ENCODE results near the gene HTATIP2.
"Not testable (repeated sequence)": the region's sequence is repeated elsewhere in the genome, so short reads cannot be mapped to it uniquely, and the experiment has no call there.

HTATIP2 gene

GRCh38 chr11:20372081-20372626, 8.6 kb downstream of the HTATIP2 start:
- DNase-seq: no peak

- DNase-seq: no peak
These were observed 9.6 kb downstream of the HTATIP2 start for GRCh38 chr11:20373147-20373546.

GRCh38 chr11:20373568-20374209, 10.2 kb downstream of the HTATIP2 start:
- no peak for DNase-seq

- no peak for DNase-seq
These were observed 11.3 kb downstream of the HTATIP2 start for GRCh38 chr11:20374741-20375300.

- DNase-seq: no peak
These were observed 12.7 kb downstream of the HTATIP2 start for GRCh38 chr11:20376162-20376730.

GRCh38 chr11:20385996-20386395, 22.5 kb downstream of the HTATIP2 start:
- not testable (repeated sequence) for DNase-seq

- peak; percentile 76 for DNase-seq
These were observed 24.0 kb downstream of the HTATIP2 start, which contains the start of gene PRMT3 for GRCh38 chr11:20387261-20388095. TSS of gene PRMT3 (plus strand) at chr11:20387716. CDS start at chr11:20387747, 31 bp downstream.

GRCh38 chr11:20388096-20389055, 24.9 kb downstream of the HTATIP2 start:
- DNase-seq: no peak

GRCh38 chr11:20397281-20397680, 33.8 kb downstream of the HTATIP2 start:
- DNase-seq: no peak

- DNase-seq: no peak
These were observed 36.0 kb downstream of the HTATIP2 start for GRCh38 chr11:20399498-20399897.

- no peak for DNase-seq
These were observed 39.5 kb downstream of the HTATIP2 start for GRCh38 chr11:20403059-20403458.

GRCh38 chr11:20406484-20406883, 43.0 kb downstream of the HTATIP2 start:
- no peak for DNase-seq

- DNase-seq: no peak
These were observed 43.8 kb downstream of the HTATIP2 start for GRCh38 chr11:20407344-20407743.

GRCh38 chr11:20415432-20415831, 51.9 kb downstream of the HTATIP2 start:
- no peak for DNase-seq

GRCh38 chr11:20417771-20418170, 54.3 kb downstream of the HTATIP2 start:
- no peak for DNase-seq

- no peak for DNase-seq
These were observed 58.4 kb downstream of the HTATIP2 start for GRCh38 chr11:20421946-20422345.

GRCh38 chr11:20429216-20429615, 65.7 kb downstream of the HTATIP2 start:
- DNase-seq: no peak
